Stimulated activated naive B cell treated with anti-CD40 and anti-IgM and Interleukin-4, amounts not matched to agents 10 μg/mL and 1 μg/mL and 100 μg/mL, for 72 hours (primary cell): ENCODE measurements around the gene GALNT17.

ENCODE experiments used
- ATAC-seq, 2 donors: fragments of 150-1000 bp; cut with Tn5 transposase; replicated peaks; 2 replicates each; pipeline ENCODE4 v1.10.0; 2021; ENCODE audit warnings: moderate library complexity in 1 of 2
- DNase-seq: peaks from one replicate; pipeline ENCODE4 v3.0.0; 2021
- H3K27ac Mint-ChIP-seq: one replicate; pipeline ENCODE4 v1.8.0; 2022; ENCODE audit warnings: mild to moderate bottlenecking, mixed read lengths
- H3K27me3 Mint-ChIP-seq, 2 donors: one replicate each; pipeline ENCODE4 v1.8.0; 2022; ENCODE audit warnings: mixed read lengths in 2 of 2
- H3K36me3 Mint-ChIP-seq, 2 donors: one replicate each; pipeline ENCODE4 v1.8.0; 2022; ENCODE audit warnings: mixed read lengths in 2 of 2, mild to moderate bottlenecking in 1 of 2
- H3K4me1 Mint-ChIP-seq, 2 donors: one replicate each; pipeline ENCODE4 v1.8.0; 2022; ENCODE audit warnings: mixed read lengths in 2 of 2, mild to moderate bottlenecking in 1 of 2
- H3K4me3 Mint-ChIP-seq, 2 donors: one replicate each; pipeline ENCODE4 v1.8.0; 2022; ENCODE audit warnings: mild to moderate bottlenecking in 2 of 2, mixed read lengths in 2 of 2, moderate library complexity in 1 of 2
- H3K9me3 Mint-ChIP-seq, 2 donors: one replicate each; pipeline ENCODE4 v1.8.0; 2022; ENCODE audit warnings: mixed read lengths in 2 of 2, mild to moderate bottlenecking in 1 of 2

Gene GALNT17

GRCh38 chr7:71457021-71457420, 325.1 kb downstream of the GALNT17 start:
- no peak overlapping the region for H3K4me3 Mint-ChIP-seq
- H3K27me3 Mint-ChIP-seq = no peaks in the 10 kb centered on the region
- H3K9me3 Mint-ChIP-seq = peaks cover 0 to 11% of the 10 kb centered on the region in 2 donors

GRCh38 chr7:71457846-71458590, 326.1 kb downstream of the GALNT17 start:
- no peaks in the 10 kb centered on the region for H3K27me3 Mint-ChIP-seq
- peaks cover 0 to 15% of the 10 kb centered on the region in 2 donors for H3K9me3 Mint-ChIP-seq
- no peak overlapping the region for H3K27ac Mint-ChIP-seq
- peaks cover 0 to 2% of the 10 kb centered on the region in 2 donors for H3K36me3 Mint-ChIP-seq
- ATAC-seq (no peak), DNase-seq (no peak)
- H3K4me3 Mint-ChIP-seq = no peak overlapping the region
- no peaks in the 10 kb centered on the region for H3K4me1 Mint-ChIP-seq

More at GRCh38 chr7:71457021-71457420, 325.1 kb downstream of the GALNT17 start:
- Mint-ChIP-seq H3K4me1 (no peaks in the 10 kb centered on the region), H3K36me3 (peaks cover 0 to under 1% of the 10 kb centered on the region in 2 donors), H3K27ac (no peak overlapping the region)
- ATAC-seq (no peak), DNase-seq (no peak)

GRCh38 chr7:71459132-71459531, 327.2 kb downstream of the GALNT17 start:
- no peak overlapping the region for H3K4me3 Mint-ChIP-seq
- no peak overlapping the region for H3K27ac Mint-ChIP-seq
- ATAC-seq = no peak
- no peaks in the 10 kb centered on the region for H3K4me1 Mint-ChIP-seq
- H3K36me3 Mint-ChIP-seq = peaks cover 0 to 2% of the 10 kb centered on the region in 2 donors
- DNase-seq = no peak
- peaks cover 0 to 12% of the 10 kb centered on the region in 2 donors for H3K9me3 Mint-ChIP-seq
- H3K27me3 Mint-ChIP-seq = no peaks in the 10 kb centered on the region

- no peak overlapping the region for H3K27ac Mint-ChIP-seq
- H3K4me3 Mint-ChIP-seq = no peak overlapping the region
- peaks cover 0 to 11% of the 10 kb centered on the region in 2 donors for H3K9me3 Mint-ChIP-seq
- DNase-seq (no peak), ATAC-seq (no peak)
- no peaks in the 10 kb centered on the region for H3K4me1 Mint-ChIP-seq
- no peaks in the 10 kb centered on the region for H3K27me3 Mint-ChIP-seq
- H3K36me3 Mint-ChIP-seq = peaks cover 0 to 2% of the 10 kb centered on the region in 2 donors
Observed at GRCh38 chr7:71461572-71461971, 329.6 kb downstream of the GALNT17 start.

- H3K4me1 Mint-ChIP-seq = no peaks in the 10 kb centered on the region
- no peaks in the 10 kb centered on the region for H3K27me3 Mint-ChIP-seq
- ATAC-seq = no peak
Observed at GRCh38 chr7:71465741-71466189, 333.8 kb downstream of the GALNT17 start.

GRCh38 chr7:71466448-71467145, 334.7 kb downstream of the GALNT17 start:
- DNase-seq (no peak), ATAC-seq (no peak)

More at GRCh38 chr7:71465741-71466189, 333.8 kb downstream of the GALNT17 start:
- Mint-ChIP-seq H3K36me3 (peaks cover 0 to 2% of the 10 kb centered on the region in 2 donors), H3K4me3 (no peak overlapping the region), H3K9me3 (peaks cover 4 to 10% of the 10 kb centered on the region in 2 donors), H3K27ac (no peak overlapping the region)
- no peak for DNase-seq

GRCh38 chr7:71470326-71470725, 338.4 kb downstream of the GALNT17 start:
- Mint-ChIP-seq H3K36me3 (no peaks in the 10 kb centered on the region), H3K4me1 (no peaks in the 10 kb centered on the region), H3K27me3 (no peaks in the 10 kb centered on the region), H3K27ac (no peak overlapping the region), H3K9me3 (peaks cover 4 to 6% of the 10 kb centered on the region in 2 donors), H3K4me3 (no peak overlapping the region)
- ATAC-seq (no peak), DNase-seq (no peak)

More at GRCh38 chr7:71466448-71467145, 334.7 kb downstream of the GALNT17 start:
- peaks cover 0 to 2% of the 10 kb centered on the region in 2 donors for H3K36me3 Mint-ChIP-seq
- no peaks in the 10 kb centered on the region for H3K4me1 Mint-ChIP-seq
- H3K4me3 Mint-ChIP-seq = no peak overlapping the region
- no peaks in the 10 kb centered on the region for H3K27me3 Mint-ChIP-seq
- H3K9me3 Mint-ChIP-seq = peaks cover 4 to 10% of the 10 kb centered on the region in 2 donors
- no peak overlapping the region for H3K27ac Mint-ChIP-seq

- ATAC-seq (no peak), DNase-seq (no peak)
- H3K27me3 Mint-ChIP-seq = no peaks in the 10 kb centered on the region
- H3K27ac Mint-ChIP-seq = no peak overlapping the region
- H3K4me1 Mint-ChIP-seq = no peaks in the 10 kb centered on the region
- no peak overlapping the region for H3K4me3 Mint-ChIP-seq
- no peaks in the 10 kb centered on the region for H3K36me3 Mint-ChIP-seq
- H3K9me3 Mint-ChIP-seq = peaks cover 5 to 6% of the 10 kb centered on the region in 2 donors
Observed at GRCh38 chr7:71470830-71471229, 338.9 kb downstream of the GALNT17 start.

- no peak overlapping the region for H3K27ac Mint-ChIP-seq
- H3K27me3 Mint-ChIP-seq = no peaks in the 10 kb centered on the region
- H3K9me3 Mint-ChIP-seq = peaks cover 7 to 8% of the 10 kb centered on the region in 2 donors
- no peaks in the 10 kb centered on the region for H3K4me1 Mint-ChIP-seq
- H3K36me3 Mint-ChIP-seq = no peaks in the 10 kb centered on the region
- DNase-seq (no peak), ATAC-seq (no peak)
- no peak overlapping the region for H3K4me3 Mint-ChIP-seq
Observed at GRCh38 chr7:71472962-71473361, 341.0 kb downstream of the GALNT17 start.

GRCh38 chr7:71473366-71473967, 341.5 kb downstream of the GALNT17 start:
- Mint-ChIP-seq H3K36me3 (no peaks in the 10 kb centered on the region), H3K9me3 (peaks cover 7 to 8% of the 10 kb centered on the region in 2 donors), H3K27me3 (no peaks in the 10 kb centered on the region), H3K4me3 (no peak overlapping the region), H3K4me1 (no peaks in the 10 kb centered on the region), H3K27ac (no peak overlapping the region)
- ATAC-seq (no peak), DNase-seq (no peak)

GRCh38 chr7:71477441-71477840, 345.5 kb downstream of the GALNT17 start:
- peaks cover 6 to 7% of the 10 kb centered on the region in 2 donors for H3K9me3 Mint-ChIP-seq
- H3K4me3 Mint-ChIP-seq = no peak overlapping the region
- H3K27me3 Mint-ChIP-seq = no peaks in the 10 kb centered on the region
- DNase-seq (no peak), ATAC-seq (no peak)
- H3K36me3 Mint-ChIP-seq = no peaks in the 10 kb centered on the region
- no peaks in the 10 kb centered on the region for H3K4me1 Mint-ChIP-seq
- H3K27ac Mint-ChIP-seq = no peak overlapping the region

- no peaks in the 10 kb centered on the region for H3K36me3 Mint-ChIP-seq
- no peak overlapping the region for H3K4me3 Mint-ChIP-seq
- H3K27ac Mint-ChIP-seq = no peak overlapping the region
- no peak for DNase-seq
- no peak for ATAC-seq
- H3K27me3 Mint-ChIP-seq = no peaks in the 10 kb centered on the region
- H3K9me3 Mint-ChIP-seq = peaks cover 6 to 7% of the 10 kb centered on the region in 2 donors
- no peaks in the 10 kb centered on the region for H3K4me1 Mint-ChIP-seq
Observed at GRCh38 chr7:71479231-71479630, 347.3 kb downstream of the GALNT17 start.

GRCh38 chr7:71480791-71481190, 348.8 kb downstream of the GALNT17 start:
- Mint-ChIP-seq H3K27ac (no peak overlapping the region), H3K27me3 (no peaks in the 10 kb centered on the region), H3K36me3 (no peaks in the 10 kb centered on the region), H3K4me3 (no peak overlapping the region), H3K9me3 (peaks cover 4 to 7% of the 10 kb centered on the region in 2 donors), H3K4me1 (no peaks in the 10 kb centered on the region)
- ATAC-seq (no peak), DNase-seq (no peak)

GRCh38 chr7:71482284-71482683, 350.3 kb downstream of the GALNT17 start:
- Mint-ChIP-seq H3K27me3 (no peaks in the 10 kb centered on the region), H3K9me3 (peaks cover 8 to 9% of the 10 kb centered on the region in 2 donors), H3K27ac (no peak overlapping the region), H3K36me3 (no peaks in the 10 kb centered on the region), H3K4me1 (no peaks in the 10 kb centered on the region), H3K4me3 (no peak overlapping the region)
- ATAC-seq (no peak), DNase-seq (no peak)
